COLO668 (cell line): ENCODE results near the gene ZZZ3.
A peak's percentile ranks its signal among the peaks of the same experiment; 100 is the strongest.
"Not testable (repeated sequence)": the region's sequence is repeated elsewhere in the genome, so short reads cannot be mapped to it uniquely, and the experiment has no call there.

Source experiments
- DNase-seq: peaks from one replicate; lab custom pipeline; 2025; ENCODE audit not compliant: unreplicated experiment; lab: John Stamatoyannopoulos, UW

ZZZ3 gene

DNA sequence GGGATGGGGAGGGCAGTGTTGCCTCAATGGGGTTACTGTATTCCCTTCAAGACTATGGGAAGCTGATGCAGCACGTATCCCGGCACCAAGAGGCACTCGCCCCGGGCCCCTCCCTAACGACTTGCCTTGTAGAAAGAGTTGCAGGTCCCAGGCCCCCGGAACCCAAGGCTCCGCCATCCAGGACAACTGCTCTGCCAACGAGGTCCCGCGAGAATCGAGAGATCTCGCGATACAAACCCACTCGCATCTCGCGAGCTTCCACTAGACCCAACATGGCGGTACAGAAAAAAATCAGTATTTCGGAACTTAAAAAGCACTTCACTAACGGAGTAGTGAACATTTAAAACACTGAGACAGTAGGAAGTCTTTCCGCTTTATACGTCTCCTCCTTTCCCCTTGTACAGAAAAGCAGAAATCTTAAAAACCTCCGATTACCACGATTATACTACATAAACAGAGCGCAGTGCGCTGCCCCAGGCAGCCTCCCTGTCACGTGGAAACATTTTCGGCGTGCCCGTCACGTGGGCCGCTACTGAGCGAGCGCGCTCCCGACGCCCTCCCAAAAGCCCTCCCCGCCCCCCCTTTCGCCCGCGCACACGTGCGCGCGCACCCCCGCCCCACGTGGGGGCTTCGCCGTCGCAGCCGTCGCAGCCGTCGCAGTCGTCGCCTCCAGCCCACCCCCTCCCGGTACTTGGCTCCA lies at the start of gene ZZZ3:
Gene ZZZ3 (minus strand): TSS at position 199 of the 700 bp plus-strand sequence. CDS start 49,304 bp downstream, outside the sequence.
- DNase-seq = peak; percentile 99

DNA sequence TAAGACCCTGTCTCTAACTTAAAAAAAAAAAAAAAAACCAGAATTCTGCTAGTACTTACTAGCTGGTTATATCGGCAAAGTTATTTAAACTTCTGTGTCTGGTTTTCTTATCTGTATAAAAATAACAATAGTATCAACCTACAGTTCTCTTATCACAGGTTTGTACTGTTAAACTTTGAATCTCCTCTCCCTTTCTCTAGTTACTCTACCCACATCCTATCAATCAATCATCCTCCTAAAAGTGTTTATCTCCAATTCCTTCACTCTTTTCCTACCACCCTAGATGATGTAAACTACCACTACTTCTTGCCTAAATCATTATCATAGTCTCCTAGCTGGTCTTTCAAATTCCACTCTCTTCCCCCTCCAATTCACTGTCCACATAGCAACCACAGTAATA lies 49.6 kb upstream of the ZZZ3 start:
- DNase-seq = no peak

DNA sequence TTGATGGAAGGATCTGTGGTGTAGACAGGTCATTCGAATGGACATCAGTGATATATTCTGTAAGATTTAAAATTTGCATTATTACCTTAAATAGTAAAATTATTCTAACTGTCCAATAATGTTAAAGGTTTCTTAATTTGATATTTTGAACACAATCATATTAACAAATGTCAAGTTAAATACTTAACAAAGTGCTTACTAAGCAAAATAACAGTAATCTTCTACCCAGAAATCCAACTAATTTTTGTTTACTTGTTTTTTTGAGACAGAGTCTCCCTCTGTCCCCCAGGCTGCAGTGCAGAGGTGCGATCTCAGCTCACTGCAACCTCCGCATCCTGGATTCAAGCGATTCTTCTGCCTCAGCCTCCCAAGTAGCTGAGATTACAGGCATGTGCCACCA lies 43.2 kb upstream of the ZZZ3 start:
- DNase-seq = no peak

DNA sequence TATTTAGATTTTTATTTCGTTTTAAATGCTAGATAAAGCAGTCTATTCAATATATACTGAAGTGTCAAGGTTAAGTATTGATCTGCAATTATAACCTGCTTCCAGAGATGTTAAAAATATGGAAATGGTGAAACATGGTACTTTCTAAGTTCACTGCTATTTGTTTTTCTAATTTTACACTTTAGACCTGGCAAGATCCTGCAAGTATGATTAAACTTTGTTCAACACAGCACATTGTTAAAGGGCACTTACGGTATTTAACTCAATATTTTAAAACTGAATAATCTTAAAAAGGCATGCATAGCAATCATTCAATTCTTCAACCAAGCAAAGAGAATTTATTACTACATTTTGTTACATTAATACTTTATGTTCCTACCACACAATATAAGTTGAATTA lies 35.7 kb upstream of the ZZZ3 start:
- DNase-seq = no peak

DNA sequence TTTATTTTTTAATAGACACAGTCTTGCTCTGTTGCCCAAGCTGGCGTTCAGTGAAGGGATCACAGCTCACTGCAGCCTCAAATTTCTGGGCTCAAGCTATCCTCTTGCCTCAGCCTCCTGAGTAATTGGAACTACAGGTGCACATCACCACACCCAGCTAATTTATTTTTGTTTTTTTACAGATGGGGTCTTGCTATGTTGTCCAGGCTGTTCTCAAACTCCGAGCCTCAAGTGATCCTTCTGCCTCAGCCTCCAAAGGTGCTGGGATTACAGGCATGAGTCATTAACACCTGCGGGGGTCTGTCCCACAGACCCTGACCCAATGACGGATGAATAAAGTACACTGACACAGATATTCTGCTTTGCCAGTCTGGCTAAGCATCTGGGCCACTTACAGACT lies 33.6 kb upstream of the ZZZ3 start:
- no peak for DNase-seq

DNA sequence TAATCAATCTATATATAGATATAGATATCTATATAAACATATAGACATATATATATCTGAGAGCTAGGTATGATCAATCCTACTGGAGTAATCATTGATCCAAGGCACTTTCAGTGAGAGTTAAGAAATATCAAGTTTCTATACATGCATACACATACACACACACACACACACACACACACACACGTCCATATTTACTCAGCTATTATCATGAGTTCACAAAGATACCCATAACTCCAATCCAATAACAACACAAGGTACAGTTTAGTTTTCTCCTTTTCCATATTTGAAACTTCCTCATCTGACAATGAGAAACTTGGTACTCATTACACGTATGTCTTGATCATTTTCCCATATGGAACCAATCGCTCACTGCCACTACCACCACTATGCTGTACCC lies 27.3 kb upstream of the ZZZ3 start:
- no peak for DNase-seq

DNA sequence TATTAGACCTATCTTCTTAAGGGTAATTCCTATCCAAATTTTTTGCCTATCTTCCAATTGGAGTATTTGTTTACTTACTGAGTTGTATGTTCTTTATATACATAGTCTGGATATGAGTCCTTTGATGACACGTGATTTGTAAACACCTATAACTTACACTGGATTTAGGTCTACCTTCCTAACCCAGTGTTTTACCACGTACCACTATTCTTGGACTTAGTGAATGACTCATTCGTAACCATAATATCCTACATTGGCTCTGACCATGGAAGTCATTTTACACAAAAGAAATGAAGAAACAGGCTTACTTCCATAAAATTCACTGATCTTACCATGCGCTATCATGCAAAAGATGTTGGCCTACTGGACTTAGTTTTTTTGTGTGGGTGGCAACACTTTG lies 23.9 kb upstream of the ZZZ3 start:
- no peak for DNase-seq

DNA sequence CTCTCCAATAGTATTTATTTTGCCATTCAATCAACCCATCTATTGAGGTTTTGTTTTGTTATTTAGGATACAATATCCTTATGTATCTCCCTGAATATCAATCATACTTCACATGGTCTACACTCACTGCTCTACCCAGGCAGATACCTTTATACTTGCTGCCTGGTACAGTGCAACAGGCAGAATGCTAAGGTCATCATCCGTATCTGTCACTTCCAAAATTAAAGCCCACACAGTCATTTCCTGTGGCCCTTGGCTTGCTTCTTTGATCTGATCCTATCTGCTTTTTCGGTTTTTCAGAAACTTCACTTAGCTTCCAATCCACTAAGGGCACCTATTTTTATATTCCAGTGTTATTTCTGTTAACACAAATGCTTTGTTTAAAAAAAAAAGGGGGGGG lies 22.3 kb upstream of the ZZZ3 start:
- no peak for DNase-seq

DNA sequence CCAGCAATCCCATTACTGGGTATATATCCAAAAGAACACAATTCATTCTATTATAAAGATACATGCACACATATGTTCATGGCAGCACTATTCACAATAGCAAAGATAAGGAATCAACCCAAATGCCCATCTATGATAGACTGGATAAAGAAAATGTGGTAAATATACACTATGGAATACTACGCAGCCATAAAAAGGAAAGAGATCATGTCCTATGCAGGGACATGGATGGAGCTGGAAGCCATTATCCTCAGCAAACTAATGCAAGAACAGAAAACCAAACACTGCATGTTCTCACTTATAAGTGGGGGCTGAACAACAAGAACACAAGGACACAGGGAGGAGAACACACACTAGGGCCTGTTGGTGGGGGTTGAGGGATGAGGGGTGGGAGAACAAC lies 17.2 kb upstream of the ZZZ3 start:
- not testable (repeated sequence) for DNase-seq

DNA sequence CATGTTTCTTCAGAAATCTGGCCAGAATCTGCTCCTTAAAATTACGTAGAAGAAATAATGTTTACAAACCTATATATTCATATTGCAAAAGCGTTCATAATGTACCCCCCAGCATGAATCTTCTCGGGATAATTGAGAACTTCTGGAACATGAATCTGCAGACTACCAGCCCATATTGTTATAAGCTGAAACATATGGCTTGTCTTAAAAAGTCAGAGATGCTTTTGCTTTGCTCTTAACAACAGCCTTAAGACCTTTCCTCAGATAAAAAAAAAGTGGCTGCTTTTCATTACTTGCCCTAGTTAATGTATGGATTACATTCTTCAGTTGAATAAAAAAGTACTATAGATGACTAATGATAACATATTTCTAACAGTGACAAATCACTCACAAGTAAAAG lies 15.0 kb upstream of the ZZZ3 start:
- DNase-seq = no peak

DNA sequence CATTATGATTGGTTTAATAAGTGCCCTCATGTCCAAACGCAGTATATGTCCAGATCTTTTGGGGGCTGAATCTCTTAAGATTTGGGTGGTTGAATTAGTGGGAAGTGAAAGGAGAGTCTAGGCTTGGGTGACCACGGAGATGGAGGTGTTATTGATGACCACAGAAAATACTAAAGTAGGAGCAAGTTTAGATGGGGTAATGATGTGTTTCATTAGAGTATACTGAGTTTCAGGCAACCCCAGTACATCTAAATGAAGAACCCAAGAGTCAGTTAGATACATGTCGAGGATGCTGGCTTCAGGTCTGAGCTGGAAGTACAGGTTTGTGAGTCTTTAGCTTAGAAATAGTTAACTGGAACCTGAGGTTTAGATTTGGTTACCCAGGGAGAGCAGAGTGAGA lies 6.5 kb upstream of the ZZZ3 start:
- no peak for DNase-seq

DNA sequence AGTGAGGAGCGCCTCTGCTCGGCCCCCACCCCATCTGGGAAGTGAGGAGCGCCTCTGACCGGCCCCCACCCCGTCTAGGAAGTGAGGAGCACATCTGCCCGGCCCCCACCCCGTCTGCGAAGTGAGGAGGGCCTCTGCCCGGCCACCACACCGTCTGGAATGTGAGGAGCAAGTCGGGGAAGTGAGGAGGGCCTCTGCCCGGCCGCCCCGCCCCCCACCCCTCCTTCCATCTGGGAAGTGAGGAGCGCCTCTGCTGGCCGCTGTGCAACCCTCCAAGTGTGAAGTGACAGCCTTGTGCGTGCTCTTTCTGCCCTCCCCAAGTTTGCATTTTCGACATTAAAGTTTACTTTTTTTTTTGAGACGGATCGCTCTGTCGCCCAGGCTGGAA lies 5.1 kb upstream of the ZZZ3 start:
- DNase-seq = no peak

DNA sequence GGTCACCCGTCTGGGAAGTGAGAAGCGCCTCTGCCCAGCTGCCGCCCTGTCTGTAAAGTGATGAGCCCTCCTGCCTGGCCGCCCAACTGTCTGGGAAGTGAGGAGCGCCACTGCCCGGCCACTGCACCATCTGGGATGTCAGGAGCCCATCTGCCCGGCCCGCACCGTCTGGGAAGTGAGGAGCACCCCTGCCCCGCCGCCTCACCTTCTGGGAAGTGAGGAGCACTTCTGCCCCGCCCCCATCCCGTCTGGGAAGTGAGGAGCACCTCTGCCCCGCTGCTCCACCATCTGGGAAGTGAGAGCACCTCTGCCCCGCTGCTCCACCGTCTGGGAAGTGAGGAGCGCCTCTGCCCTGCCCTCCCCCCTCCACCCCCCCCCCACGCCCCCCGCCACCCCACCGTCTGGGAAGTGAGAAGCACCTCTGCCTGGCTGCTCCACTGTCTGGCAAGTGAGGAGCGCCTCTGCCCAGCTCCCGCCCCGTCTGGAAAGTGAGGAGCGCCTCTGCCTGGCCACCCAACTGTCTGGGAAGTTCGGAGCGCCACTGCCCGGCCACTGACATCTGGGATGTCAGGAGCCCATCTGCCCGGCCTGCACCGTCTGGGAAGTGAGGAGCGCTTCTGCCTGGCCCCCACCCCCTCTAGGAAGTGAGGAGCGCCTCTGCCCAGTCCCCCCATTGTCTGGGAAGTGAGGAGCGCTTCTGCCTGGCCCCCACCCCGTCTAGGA lies 4.5 kb upstream of the ZZZ3 start:
- DNase-seq = no peak

DNA sequence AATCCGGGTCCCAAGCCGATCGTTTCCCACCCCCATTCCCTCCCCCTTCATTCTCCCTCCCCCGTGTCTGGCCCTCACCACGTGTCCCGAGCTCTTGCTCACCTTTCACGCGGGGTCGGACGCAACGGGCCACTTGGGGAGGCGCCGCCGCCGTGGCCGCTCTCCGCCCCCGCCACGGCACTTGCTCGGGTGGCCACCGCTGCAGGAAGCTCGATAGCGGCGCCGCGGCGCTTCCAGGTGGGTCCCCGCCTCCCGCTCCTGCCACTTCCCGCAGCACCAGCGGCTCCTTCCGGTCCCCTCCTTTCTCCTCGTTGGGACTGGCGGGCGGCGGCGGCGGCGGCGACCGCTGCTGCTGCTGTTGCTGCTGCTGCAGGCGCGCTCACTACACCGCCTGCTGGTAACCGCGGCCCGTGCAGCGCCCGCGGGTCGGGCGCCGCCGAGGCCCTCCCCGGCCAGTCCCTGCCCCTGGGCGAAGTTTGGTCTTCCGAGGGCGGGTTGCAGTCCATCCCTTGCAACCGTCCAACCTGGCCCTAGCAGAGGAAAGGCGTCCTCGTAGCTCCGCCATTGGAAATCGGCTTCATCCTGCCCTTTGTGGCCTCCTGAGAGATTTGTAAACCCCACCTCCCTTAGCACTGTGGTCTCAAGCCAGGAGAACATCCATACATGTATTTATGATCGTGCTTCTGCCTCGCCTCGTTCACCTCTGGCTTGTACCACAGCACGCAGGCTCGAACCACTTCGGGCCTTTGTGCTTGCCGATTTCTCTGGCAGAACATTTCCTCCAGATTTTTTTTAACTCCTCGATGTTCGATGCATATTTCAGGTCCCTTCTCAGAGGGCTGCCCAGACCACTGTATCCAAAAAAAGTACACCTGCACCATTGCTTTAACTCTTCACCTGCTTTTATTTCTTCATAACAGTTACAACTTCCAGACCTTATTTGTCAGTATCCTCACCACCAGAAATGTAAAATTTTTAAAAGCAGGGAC lies 996 bp upstream of the ZZZ3 start:
- peak; percentile 99 for DNase-seq

DNA sequence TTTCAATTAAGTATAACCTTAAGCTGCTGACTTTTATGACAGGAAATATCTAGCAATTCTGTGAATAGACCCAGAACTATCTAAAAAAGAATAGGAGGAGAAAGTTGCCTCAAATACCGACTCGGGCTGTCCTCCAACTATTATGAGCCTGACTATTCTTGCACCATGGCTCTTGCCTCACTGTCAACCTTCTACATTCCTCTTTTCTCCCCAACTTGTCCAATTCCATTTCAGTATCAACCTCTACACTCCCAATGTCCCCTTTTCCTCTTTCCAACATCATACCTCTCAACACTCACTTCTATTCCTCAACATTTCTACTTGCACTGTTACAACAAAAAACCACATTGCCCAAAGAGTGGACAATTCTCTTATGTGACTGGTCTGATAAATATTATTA lies 2.3 kb downstream of the ZZZ3 start:
- no peak for DNase-seq

DNA sequence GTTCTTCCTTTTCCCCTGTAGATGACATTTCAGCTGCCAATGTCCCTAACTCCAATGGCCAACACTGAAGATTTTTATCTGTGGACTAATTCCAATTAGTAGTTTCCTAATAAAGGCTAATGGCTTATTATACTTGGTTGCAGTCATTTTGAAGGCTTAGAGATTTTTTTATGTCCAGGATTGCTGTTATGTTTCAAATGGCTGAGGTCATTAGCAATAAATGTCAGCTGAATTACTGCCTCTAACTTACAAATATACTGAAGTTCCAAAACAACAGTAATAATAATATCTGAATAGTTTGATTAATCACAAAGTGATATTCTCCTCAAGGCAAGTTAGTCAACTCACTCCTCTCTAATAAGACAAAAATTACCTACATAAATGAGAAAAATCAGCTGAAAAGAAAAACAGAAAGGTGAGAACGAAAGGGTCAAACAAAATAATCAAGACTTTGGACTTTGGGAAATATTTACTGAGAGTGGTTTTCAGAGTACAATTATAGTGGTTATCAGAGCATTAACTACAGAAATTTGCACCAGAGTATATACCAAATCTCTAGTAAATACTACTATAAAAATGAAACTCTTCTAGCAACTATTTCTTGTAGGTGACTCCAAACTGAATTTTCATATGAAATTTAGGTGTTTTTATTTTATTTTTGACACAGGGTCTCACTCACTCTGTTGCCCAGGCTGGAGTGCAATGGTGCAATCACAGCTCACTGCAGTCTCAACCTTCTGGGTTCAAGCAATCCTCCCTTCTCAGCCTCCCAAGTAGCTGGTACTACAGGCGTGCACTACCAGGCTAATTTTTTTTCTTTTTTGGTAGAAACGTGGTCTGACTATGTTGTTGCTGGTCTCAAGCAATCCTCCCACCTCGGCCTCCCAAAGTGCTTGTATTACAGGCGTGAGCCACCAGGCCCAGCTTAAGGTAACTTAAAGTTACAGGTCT lies 3.5 kb downstream of the ZZZ3 start:
- no peak for DNase-seq

DNA sequence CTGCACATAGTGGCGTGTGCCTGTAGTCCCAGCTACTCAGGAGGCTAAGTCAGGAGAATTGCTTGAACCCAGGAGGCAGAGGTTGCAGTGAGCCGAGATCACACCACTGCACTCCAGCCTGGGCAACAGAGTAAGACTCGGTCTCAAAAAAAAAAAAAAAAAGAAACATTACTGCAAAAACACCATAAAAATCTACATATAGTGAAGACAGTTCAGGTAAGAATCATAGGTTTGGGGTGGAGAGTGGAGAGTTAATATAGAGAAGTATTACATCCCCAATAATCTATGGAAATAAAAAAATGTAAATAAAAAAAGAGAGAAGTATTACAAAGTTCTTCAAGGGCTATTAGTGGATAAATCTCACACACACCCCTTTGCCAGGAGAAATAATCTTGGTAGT lies 7.7 kb downstream of the ZZZ3 start:
- not testable (repeated sequence) for DNase-seq

DNA sequence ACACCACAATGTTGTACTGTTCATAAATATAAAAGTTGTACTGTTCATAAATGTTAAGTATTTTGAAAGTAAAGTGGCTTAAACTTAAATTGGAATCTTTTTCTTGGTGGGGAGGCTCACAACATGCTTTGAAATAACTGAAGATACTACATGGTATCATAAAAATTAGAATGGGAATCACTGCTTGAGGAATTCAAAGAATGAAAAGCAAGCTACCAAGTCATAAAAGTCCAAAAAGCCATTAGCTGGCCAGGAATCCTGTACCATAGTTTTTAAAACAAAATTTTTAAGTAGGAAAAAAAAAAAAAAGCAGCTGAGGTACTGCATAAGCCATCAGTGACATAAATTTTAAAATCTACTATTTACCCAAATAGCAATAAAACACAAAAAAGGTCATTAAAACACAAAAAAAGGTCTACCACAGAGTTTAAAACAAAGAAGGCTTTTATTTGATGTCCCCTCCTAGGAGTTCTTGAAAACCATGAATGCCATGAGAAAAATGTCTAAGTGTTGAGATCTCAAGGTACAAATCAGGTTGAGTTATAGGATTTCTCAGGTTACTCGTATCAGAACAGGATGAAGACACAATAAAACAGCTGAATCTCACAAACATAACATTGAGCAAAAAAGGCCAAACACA lies 8.6 kb downstream of the ZZZ3 start:
- DNase-seq = no peak

DNA sequence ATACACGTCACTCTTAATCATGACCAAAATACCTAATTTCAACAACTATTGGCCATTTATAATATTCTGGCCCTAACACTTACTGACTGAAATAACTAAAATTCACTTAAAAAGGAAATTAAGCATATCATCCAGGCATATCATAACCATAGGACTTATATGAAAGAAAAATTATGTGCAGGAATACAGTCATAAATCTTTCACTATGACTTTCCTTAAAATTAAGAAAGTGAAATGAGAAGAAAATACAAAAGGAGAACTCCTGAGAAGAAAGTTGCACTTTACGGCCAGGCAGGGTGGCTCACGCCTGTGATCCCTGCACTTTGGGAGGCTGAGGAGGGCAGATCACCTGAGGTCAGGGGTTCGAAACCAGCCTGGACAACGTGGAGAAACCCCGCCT lies 9.4 kb downstream of the ZZZ3 start:
- no peak for DNase-seq

DNA sequence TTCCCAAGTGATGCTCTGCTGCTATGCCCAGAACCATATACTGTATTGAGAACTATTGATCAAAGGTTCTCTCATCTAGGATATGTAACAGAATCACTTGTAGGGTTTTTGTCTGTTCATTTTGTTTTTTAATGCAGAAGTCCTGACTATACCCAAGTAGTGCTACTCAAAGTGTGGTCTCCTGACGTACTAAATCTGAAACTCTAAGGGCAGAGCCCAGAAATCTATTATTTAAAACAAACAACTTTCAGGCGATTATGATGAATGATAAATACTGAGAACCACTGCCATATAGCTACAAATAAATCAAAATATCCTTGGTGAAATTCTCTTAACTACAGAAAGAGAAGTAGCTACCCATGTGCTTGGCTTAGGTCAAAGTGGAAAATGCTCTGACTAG lies 10.1 kb downstream of the ZZZ3 start:
- no peak for DNase-seq
